Stimulated activated CD8-positive, alpha-beta memory T cell treated with anti-CD3 and anti-CD28 coated beads, Interleukin-15, amount 100 ng/mL, for 1 hour (primary cell): ENCODE data around the gene FEM1B.

Experiments
- DNase-seq: peaks from one replicate; pipeline ENCODE4 v3.0.0-alpha.2; 2020; ENCODE audit warnings: low read depth

Gene FEM1B

DNA sequence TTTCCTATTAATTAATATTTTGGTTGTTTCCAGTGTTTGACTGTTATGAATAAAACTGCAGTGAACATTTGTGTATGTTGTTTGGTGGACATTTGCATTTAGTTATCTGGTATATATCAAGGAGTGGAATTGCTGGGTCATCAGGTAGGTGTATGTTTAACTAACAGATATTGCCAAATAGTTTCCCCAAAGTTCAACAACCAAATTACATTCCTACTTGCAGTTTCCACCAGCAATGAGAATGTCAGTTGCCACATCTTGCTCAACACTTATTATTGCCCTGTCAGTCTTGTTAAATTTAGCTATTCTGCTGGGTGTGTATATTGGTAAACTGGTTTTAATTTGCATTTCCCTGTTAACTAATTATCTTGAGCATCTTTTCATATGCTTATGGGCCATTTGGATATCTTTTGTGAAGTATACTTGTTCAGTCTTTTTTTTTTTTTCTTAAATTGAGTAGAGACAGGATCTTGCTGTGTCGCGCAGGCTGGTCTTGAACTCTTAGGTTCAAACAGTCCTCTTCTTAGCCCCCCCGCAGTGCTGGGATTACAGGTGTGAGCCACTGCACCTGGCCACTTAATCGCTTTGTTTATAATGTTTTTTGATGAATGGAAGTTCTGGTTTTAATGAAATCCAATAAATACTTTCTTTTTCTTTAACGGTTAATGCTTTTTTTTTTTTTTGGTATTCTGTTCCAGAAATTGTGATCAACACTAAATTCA, 7.9 kb downstream of the FEM1B start:
- DNase-seq: no peak

DNA sequence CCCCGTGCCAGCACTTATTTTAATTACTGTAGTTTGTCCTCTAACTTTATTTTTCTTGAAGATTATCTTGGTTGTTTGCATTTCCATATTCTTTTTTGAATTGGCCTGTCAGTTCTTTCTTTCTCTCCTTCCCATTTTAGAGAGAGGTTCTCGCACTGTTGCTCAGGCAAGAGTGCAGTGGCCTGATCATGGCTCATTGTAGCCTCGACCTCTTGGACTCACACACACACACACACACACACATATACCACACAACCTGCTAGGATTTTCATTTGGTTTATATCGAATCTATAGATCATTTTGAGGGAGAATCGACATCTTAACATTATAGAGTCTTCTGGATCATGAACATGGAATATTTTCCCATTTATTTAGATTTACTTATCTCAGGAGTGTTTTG, 8.7 kb downstream of the FEM1B start:
- no peak for DNase-seq

DNA sequence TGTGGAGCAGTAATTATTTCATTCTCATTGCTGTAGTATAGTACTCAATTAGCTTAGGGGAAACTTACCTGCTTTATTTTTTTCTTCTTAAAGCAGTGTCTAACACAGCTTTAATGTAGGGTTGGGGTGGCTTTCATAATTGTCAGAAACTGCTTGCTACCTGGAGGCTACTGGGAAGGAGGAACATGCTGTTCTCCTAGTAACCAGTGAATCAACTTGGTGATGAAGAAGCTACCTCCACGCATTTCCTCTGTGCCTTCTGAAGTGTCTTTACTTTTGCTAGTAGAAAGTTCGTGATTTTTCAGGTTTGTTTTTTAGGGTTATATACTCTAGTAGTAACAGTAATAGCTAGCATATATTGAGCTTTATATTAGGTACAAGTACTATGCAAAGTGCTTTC, 11.5 kb downstream of the FEM1B start:
- no peak for DNase-seq

DNA sequence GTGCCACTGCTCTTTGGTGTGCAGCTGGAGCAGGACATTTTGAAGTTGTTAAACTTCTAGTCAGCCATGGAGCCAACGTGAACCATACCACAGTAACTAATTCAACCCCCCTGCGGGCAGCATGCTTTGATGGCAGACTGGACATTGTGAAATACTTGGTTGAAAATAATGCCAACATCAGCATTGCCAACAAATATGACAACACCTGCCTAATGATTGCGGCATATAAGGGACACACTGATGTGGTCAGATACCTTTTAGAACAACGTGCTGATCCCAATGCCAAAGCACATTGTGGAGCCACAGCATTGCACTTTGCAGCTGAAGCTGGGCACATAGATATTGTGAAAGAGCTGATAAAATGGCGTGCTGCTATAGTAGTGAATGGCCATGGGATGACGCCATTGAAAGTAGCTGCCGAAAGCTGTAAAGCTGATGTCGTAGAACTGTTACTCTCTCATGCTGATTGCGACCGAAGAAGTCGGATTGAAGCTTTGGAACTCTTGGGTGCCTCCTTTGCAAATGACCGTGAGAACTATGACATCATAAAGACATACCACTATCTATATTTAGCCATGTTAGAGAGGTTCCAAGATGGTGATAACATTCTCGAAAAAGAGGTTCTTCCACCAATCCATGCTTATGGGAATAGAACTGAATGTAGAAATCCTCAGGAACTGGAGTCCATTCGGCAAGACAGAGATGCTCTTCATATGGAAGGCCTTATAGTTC, 12.2 kb downstream of the FEM1B start:
- no peak for DNase-seq

DNA sequence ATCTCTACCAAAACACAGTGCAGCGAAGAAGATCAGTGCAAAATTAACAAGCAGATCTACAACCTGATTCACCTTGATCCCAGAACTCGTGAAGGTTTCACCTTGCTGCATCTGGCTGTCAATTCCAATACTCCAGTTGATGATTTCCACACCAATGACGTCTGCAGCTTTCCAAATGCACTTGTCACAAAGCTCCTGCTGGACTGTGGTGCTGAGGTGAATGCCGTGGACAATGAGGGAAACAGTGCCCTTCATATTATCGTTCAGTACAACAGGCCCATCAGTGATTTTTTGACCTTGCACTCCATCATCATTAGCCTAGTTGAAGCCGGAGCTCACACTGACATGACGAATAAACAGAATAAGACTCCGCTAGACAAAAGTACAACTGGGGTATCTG, 13.2 kb downstream of the FEM1B start:
- DNase-seq: no peak

DNA sequence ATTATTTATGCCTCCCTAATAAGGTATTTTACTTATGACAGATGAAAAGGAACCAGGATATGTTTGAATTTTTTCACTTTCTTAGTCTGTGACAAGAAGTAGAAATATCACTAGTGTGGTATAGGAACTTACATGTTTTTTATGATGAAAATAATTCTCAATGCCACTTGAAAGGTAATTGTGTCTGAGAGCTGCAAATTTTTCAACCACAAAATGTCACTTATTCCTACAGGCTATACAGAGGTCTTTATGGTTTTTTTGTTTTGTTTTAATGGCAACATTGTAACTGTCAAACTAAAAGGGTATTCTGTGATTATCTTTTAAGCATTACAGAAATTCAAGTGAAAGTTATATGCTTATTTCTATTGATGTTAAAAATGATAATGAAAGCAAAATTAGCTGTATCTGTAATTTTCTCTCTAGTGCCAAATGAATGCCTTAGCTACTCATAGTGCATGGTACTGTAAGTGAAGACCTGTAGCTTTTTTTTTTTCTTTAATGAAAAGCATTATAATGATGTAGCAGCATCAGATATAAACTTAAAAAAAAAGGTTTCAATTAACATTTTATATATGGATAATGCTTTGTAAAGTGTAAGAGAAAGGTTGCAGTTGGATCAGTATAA, 14.7 kb downstream of the FEM1B start:
- no peak for DNase-seq

DNA sequence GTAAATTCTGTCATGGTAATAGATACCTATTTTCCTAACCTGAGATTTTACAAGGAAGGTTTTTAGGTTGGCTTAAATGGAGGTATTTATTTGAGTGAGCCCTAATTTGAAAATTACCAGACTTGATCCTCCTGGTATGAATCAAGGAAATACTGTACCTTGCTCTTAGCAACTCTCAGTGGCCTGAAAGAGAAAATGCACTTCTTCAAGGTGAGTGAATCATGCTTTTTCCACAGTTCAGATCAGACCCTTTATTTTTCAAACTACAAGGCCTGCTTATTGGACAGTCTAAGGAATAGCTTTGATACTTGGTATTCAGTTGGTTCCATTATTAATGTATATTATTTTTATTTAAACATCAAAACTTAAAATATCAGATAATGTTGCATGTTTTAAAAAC, 15.4 kb downstream of the FEM1B start:
- no peak for DNase-seq

DNA sequence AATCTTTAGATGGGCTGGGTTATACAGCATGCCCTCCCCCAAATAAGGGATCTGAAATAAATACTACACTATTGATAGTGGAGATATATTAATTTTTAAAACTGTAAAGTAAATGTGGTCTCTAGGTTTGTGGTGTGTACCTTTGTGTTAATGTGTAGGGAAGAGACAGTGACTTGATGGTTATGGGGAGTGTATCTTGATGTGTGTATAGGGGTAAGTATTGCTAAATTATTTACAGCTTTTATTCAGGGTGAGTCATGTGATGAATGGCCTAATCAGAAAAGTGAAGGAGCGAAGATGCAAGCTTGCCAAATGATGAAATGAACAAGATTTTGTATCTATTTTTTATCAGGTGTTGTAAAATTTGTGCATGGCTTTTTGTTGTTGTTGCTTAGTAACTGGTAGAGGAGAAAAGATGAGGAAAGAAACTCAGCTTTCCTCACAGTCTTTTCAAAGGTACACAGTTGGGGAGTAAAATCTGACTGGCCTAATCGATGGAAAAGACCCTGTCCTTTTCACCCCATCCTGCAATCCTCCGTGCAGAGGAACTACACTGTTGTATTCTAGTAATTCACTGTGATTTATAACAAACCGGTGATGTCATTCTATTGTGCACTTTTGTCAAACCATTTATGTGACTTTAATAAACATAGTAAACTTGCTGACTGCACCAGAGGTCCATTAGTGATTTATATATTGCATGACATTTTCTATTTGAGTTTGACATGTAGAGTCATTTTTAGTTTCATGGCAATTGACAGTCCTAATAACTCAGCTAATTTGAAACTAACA, 17.7 kb downstream of the FEM1B start:
- no peak for DNase-seq

DNA sequence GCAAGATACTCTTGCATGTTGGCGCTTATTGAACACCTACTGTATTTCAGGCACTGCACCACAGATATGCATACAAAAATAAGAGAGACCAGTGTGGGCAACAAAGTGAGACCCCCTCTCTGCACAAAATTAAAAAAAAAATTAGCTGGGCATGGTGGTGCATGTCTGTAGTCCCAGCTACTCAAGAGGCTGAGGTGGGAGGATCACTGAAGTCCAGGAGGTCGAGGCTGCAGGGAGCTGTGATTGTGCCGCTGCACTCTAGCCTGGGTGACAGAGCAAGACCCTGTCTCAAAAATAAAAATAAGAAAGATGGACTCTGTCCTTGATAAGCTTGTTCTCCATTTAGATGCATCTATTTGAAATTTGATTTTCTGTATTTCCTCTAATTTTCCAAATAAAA, 20.8 kb downstream of the FEM1B start:
- no peak for DNase-seq

DNA sequence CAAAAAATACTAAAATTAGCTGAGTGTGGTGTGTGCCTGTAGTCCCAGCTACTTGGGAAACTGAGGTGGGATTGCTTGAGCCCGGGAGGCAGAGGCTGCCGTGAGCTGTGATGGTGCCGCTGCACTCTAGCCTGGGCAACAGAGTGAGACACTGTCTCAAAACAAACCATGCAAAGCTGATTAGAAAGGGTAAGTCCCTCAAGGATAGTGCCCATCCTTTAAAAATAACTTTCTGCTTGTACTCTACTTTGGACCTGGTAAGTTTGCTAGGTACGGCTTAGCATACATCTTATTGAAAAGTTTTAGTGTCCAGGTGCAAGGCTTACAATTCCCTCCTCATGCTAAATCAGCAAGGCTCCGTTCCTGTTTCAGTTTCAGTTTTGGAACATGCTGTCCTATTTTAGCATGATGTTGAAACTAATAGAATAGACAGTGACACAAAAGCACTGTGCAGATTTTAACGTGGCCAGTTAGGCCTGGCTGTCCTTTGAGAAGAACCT, 21.4 kb downstream of the FEM1B start:
- no peak for DNase-seq

DNA sequence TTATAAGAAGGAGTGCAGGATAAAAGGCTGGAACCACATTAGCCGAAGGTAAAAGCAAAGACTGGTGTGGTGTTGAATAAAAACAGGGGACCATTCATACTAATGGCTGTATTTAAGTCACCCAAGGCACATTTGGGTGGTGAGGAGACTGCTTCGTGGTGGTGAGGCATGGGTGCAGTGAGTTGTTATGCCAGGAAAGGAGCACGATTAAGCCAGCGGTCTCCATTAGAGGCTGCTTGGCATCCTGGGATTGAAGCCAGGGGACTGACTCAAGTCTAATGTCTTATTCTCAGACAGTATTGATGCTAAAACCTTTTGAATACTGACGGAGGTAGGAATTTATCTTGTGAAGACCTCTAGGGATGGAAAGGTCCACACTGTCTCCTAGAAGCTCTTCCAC, 21.9 kb downstream of the FEM1B start:
- DNase-seq: no peak

DNA sequence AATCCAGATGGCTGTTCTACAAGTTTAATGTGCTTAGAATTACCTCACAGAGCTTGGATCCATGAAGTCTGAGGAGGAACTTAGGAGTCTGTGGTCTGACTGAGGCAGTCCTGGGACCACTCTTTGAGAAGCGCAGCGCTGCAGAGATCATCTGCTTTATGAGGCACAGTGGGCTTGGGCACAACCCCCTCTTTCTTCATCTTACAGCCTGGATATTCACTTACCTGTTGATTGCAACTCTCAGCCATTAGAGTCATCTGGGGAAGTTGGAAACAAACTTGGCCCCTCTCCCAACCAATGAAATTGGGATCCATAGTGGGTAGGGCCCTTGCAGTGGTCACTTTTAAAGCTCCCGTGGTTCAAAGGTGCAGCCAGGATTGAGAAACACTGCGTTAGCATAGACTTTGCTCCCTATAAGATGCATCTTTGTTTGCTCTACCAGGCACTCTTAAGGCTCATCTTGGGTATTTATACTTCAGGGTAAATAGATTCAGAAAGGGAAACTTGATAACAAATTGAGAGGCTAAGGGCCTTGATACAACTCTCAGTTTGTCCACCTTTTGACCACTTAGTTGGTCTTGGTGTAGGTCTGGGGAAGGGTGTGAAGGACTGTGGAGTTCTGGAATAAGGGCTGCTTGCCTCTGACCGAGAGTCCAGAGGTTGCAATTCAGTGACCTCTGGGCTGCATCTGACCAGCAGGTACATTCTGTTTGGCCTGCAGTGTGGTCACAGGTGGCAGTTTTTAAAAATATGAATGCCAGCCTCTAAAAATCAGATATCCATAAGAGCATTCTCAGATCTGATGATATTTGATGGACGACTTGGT, 22.8 kb downstream of the FEM1B start:
- DNase-seq: no peak

DNA sequence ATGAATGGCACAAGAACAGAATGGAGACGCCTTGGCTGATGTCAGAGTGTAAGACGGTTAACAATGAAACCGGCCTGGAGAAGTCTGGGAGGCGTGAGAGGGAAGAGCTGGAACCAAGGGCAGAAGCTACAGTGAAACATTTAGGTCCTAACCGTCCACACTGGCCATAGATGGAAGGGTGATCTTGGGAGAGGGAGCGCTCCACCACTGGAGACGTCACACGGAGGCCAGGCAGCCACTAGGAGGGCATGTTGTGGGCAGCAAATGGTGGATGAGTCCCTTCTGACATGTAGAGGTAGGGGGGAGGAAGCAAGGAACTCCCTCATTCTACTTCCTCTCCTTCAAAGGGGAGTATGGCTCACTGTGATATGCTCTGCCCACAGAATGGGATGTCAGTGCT, 23.8 kb downstream of the FEM1B start:
- no peak for DNase-seq

DNA sequence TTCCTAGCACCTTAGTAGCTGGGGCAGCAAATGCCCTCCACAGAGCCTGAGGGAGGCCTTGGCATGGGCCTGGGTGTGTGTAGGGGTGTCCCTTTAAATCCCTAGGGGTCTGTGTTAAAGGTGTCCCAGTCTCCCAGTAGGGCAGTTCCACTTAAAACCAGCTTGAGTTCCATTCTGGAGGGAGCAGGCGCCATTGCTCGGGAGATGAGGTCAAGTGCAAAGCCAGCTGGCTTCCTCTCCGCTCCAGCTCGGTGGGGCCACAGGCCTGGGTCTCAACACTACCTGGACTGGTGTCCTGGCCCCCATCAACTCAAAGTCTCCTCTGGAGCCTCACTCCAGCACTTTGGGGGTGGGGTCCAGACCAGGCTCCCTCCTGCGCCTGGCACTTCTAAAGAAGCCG, 25.2 kb downstream of the FEM1B start:
- DNase-seq: no peak

DNA sequence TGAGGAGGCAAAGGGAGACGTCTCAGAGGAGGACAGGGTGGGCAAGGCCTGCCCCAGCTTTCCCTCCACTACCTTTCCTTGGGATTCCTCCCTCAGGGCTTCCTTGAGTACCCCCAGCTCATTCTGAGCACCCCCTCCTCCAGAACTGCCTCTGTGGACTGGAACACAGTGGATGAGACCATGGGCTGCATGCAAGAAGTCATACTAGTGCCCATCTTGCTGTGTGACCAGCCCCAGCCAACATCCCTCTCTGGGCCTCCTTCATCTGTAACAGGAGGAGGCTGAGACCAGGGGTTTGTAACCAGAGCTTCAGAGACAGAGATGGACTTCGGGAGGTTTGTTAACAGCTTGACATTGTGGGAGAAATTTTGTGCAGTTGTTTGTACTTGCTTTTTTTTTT, 25.6 kb downstream of the FEM1B start:
- no peak for DNase-seq

DNA sequence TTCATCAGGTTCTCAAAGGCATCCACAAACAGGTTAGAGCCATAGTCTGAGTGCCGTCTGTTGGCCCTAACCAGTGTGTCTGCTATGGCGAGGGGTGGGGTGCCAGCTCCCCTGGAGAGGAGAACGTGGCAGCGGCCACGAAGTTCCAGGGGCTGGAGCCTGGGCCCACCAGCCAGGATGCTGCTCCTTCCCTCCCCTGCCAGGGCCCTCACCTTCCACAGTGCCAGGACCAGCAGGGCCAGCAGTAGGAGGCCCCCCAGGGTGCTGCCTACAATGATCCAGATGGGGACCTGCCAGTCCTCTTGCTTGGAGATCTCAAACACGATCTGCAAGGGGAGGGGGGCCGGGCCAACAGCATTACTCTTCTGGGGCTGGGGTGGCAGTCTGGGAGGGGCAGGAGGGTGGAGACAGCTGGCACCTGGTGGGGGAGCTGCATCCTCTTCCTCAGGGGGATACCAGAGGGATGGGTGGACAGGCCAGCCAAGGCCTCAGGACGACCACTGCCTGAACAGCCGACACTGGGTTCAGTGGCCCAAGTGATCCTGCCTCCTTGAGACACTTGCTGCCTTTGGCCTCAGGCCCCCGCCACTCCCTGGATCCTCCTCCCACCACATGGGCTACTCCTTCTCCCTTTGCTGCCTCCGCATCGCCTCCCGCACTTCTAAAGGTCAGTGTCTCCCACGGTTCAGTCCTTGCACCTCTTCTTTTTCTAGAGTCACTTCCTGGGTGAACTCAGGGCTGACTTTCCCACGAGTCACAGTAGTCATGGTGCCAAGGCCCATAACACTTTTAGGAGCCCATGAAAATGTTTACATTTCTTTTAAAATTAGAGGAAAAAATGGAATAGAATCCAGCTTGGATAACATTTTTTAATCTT, 26.3 kb downstream of the FEM1B start:
- DNase-seq: no peak

DNA sequence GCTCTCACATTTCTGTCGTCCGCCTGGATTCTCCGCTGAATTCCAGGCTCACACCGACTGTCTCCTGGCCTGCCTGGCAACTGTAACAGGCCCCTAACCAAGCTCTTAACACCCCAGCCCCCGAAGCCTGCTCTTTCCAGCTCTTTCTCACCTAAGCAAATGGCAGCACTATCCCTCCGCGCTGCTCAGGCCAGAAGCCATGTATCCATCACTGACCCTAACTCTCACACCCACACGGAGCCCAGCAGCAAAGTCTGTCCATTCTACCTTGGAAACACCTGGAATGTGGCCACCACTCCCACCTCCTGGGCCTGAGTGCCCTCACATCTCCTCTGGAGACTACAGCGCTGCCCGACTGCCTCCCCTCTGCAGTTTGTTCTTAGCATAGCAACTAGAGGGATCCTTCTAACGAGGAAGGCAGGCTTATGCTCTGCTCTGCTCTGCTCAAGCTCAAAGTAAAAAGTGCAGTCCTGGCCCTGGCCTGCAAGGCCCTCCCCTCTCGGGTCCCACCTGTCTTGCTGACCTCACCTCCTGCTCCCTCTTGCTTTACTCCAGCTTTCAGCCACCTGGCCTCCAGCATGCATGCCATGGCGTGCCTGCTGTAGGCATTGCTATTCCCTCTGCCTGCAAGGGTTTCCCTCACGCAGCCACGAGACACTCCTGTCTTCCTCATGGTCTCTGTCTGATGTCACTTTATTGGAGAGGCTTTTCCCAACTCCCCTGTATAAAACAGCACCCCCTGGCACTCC, 27.2 kb downstream of the FEM1B start:
- no peak for DNase-seq

DNA sequence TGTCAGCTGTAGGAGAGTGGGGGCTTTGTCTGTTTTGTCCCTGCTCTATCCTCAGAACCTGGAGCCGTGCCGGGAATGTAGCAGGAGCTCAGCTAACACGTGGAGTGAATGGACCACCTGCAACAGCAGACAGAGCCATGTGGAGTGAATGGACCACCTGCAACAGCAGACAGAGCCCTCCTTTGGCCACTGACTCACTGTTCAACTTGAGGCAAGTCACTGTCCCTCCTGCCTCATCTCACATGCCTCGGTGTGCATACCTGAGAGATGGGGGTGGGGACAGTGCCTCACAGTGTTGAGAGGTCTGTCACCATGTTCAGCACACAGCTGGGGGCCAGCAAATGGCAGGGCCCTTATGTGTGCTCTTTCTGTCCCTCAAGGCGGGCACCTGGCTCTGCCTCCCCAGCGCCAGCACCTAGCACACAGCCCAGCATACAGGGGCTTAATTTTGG, 27.9 kb downstream of the FEM1B start:
- DNase-seq: no peak

DNA sequence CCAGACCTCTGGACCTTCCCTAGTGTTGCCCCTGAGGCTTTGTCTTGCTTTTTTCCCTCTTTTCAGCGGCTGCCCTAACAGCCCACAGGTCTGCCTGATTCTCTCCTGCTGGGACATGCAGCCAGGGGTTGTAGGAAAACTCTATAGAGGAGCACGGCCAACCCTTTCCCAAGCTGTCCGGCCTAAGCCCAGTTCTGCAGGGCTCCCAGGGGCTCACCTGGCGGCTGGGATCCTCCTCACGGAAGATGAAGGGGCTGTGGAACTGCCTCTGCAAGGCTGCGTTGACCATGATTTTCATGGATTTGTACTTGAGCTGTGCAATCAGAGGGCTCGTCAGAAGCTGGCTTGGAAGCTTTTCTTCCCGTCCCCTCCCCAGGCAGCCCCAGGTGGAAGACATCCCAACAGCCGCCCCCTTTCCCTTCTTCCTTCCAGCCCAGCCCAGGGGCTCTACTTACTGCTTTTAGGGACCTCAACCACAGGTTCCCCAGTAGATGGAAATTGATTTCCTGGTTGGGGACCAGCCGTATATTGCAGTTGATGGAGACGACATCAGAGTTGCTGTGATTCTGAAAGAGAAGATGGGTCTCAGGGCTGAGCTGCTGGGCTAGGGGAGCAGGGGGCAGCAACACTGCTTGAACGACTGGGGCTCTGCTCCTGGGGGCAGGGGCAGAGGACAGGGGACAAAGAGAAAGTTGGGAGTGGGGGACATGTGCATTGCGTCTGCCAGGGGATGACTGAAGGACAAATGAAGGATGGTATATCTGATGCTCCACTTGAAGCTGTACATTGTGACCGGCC, 29.8 kb downstream of the FEM1B start:
- no peak for DNase-seq
